Measurements from ENCODE around the gene CA10.

The CA10 gene

DNA sequence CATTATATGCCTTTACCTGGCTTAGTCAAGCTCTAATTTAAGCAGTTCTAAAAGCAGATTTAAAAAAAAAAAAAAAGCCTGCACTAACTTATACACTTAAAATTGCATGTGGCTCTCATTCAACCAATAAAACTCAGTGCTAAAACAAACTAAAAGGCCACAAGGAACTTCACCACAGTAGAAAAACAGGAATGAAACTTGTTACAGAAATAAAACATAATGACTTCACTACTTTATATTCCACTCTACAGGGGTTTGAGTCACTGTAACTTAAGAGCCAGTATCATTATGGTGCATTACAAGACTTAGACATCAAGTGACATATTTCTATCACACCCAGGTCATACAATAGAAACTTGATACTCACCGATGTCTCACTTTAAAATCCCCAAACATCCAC is 11.1 kb downstream of the CA10 start:
- DNase-seq (ENCODE audit: low spot score), result no peak

DNA sequence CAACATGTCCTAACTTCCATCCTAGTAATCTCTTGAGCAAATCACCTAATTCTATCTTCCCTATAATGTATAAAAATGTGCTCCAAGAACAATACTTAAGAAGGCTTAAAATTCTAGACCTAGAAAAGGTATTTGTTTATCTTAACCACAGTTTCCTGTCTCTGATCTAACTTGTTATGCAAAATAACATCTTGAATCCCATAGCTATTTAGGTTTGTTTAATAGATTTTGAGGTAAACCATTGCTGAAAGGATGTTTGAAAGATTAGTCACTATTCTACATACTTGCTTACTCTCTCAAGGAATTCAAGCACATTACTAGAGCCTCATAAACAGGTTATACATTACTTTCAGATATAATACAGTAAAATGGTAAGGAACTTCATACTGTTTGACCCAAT is 13.0 kb downstream of the CA10 start:
- DNase-seq (ENCODE audit: low spot score), result no peak

- no peak for DNase-seq (ENCODE audit: low spot score)
Measured at GRCh38 chr17:52143542-52143941, 15.0 kb downstream of the CA10 start.

DNA sequence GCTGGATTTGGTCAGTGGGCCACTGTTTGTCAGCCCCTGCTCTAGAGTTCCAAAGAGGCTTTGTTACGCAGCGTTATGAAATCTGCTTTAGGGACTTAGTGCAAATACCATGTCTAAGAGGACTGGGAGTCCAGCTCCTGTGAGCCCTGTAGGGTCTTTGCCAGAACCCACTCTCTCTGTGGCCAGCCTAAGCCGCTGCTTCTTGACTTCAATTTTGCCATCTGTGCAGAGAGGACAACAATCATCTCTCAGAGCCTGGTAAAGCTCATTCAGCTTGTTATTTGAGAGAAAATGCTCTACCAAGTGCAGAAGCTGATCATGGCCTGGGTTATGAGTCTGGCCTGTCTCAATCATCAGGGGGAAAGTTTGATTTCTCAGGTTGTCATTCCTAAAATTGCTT is 17.9 kb downstream of the CA10 start:
- no peak for DNase-seq (ENCODE audit: low spot score)

DNA sequence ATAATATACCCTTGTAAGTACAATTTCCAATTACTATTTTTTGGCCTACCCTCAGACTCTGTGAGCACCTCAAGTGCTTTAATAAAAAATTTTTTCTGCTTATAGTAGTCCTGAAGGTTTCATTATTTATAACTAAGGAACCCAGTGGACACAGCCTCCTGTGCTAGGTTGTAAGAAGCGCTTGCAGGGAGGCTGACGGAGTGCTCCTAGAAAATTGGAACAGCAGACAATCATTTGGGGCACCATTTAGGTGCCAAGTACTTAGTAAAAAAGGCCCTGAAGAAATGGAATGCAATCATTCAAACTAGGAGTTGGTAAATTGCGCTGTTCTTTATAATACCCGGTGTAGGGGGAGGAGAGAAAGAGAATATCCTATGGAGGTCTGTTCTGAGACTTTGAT is 19.8 kb downstream of the CA10 start:
- no peak for DNase-seq (ENCODE audit: low spot score)

GRCh38 chr17:52138350-52138749 is 20.2 kb downstream of the CA10 start:
- no peak for DNase-seq (ENCODE audit: low spot score)

DNA sequence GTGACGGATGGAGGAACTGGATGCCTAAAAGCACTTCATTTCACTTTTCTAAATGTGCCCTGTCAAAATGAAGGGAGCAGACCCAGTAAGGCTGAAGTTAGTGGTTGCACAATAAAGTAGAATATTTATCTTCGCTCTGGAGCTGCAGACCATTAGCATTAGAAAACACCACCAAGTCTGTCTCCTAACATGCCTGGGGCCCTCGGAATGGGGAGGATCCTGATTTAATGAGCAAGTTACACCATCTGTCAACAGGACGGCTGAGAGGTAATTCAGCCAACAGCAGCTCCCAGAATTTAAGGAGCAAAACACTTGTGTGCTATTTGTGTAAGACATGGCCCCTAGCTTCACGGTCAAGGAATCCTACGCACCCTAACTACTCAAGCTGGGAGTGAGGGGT is 22.3 kb downstream of the CA10 start:
- no peak for DNase-seq (ENCODE audit: low spot score)

GRCh38 chr17:52134641-52135040 is 23.9 kb downstream of the CA10 start:
- DNase-seq (ENCODE audit: low spot score), result no peak

DNA sequence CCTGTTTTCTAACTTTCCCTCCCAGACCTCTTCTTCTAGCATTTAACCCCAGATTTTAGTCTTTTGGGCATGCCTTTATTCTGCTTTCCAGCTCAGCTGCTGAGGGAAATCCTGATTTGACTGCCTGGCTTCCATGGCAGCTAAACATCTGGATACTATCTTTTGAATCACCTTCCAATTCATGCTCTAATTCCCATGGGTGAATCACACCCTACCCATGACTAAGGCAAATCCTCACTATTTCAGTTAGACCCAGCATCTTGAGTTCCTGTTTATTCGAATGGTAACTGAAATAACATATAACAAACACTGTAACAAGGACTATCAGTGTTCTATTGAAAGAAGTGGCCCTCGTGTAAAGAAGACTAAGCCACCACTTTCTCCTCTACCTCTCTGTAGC is 29.8 kb downstream of the CA10 start:
- DNase-seq (ENCODE audit: low spot score), result no peak

- no peak for DNase-seq (ENCODE audit: low spot score)
Measured at GRCh38 chr17:52124993-52125392, 33.5 kb downstream of the CA10 start.

DNA sequence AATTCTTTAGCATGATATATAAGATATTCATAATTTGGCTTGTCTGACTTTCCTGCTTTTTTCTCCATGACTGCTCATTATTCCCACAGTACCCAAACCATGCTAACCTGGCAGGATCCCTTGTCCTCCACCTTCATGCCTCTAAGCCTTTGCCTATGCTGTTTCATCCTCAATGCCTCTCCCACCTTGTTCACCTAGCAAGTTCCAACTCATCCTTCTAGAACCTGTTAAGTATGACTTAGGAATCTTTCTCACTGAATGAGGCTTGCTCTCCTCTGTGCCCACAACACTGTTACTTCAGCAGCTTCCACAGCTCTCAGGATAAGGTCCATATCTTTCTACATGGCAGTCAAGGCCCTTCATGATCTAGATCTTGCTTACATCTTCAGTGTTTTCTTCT is 34.0 kb downstream of the CA10 start:
- DNase-seq (ENCODE audit: low spot score), result no peak

DNA sequence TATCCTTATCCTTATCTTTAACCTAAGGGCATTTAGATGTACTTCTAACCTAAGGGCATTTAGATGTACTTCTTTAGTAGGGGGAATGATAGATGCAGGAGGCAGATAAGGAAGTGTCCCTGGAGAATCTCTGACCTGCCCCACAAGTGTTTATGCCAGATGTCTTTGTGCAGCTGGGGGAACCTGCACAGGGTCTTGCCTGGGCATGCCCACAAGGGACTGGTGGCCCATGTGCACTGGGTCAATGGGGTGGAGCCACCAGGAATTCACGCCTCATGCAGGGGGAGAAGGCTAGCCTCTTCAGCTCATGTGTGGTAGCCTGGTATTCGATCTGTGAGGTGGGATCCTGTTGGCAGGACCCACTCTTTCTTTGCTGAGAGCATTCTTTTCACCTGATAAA is 38.0 kb downstream of the CA10 start:
- DNase-seq (ENCODE audit: low spot score), result no peak

GRCh38 chr17:52110923-52111581 is 47.5 kb downstream of the CA10 start:
- DNase-seq (ENCODE audit: low spot score), result no peak

DNA sequence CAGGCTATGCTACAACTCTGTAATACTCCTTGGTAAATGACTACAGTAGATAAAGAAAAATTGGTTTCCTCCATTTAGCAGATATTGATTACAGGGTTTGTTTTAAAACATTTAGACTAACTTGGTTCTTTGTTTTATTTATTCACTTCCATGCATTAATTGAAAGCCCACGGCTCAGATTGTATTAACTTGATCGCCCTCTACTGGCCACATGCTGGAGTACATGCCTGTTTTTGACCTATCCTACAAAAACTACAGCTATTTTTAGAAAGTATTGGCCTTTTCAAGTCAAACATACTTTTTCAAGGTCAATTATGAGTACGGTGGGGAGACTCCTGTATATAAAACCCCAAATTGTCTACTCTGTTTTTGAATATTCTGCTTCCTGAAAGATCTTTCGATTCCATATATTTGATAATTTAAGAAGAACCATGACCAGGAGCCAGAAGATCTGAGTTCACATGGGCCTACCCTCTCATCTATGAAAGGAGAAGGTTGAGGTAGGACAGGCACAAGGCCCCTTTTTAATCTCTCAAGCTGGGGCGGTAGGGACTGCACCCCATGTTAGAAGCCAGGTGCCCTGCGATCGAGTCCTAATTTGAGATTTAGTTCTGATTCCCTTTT is 51.8 kb downstream of the CA10 start:
- DNase-seq (ENCODE audit: low spot score), result peak; percentile 28

DNA sequence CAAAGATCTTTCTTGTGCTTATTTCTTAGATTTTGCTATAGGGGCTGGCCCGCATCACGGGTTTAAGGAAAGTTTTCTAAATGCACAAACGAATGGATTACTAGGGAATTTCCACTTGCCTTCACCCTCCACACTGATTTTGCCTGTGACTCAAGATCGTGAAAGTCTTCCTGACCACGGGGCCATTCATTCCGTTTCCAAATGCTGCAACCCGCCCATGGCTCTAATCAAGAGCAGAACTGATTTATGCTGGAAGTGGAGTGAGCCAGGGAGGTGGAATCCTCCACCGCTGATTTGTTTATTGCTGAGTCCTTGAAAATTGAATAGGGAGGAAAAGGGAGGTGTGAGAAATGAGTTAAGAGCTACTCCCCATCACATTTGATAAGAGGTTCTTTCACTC is 52.4 kb downstream of the CA10 start:
- DNase-seq (ENCODE audit: low spot score), result no peak

GRCh38 chr17:52105591-52105990 is 52.9 kb downstream of the CA10 start:
- no peak for DNase-seq (ENCODE audit: low spot score)

GRCh38 chr17:52096056-52096455 is 62.5 kb downstream of the CA10 start:
- no peak for DNase-seq (ENCODE audit: low spot score)

GRCh38 chr17:52084176-52084575 is 74.3 kb downstream of the CA10 start:
- DNase-seq (ENCODE audit: low spot score), result no peak

DNA sequence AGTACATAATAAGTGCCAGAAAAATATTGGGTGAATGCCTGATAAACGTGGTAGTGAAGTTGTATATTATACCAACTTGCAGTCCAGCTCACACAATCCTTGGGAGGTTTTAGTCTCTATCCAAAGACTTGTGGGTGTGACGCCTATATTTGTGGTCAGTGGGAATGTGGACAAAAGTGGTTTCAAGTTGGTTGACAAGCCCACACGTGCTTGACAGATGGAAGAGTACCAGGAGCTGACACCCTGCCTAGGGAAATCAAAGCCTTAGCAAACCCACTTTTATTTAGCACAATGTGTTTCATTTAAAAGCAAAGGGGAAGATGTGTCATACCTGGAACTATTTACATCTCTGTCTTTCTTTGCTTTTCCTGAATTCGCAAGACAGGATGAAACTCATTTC is 79.0 kb downstream of the CA10 start:
- no peak for DNase-seq (ENCODE audit: low spot score)

GRCh38 chr17:52071712-52072111 is 86.8 kb downstream of the CA10 start:
- no peak for DNase-seq (ENCODE audit: low spot score)

GRCh38 chr17:52064791-52065211 is 93.7 kb downstream of the CA10 start:
- DNase-seq (ENCODE audit: low spot score), result no peak

GRCh38 chr17:52049496-52049895 is 109.0 kb downstream of the CA10 start:
- DNase-seq (ENCODE audit: low spot score), result no peak

- no peak for DNase-seq (ENCODE audit: low spot score)
Measured at GRCh38 chr17:52049051-52049450, 109.5 kb downstream of the CA10 start.
